ENCODE results near the gene GRHL1. TPM values are rescaled to one million over a fixed set of nuclear protein-coding genes. Genes with fewer than 3 reads are reported as not detected.

The GRHL1 gene
- total and polyA plus RNA-seq, 2 of the 4 experiments (the other 2 are of a cell fraction) = 0.18 to 0.21 TPM

- Histone ChIP-seq H2BK15ac (ENCODE audit: low read depth, low read length) (no peak overlapping the region), H4K91ac (ENCODE audit: insufficient read depth, low read depth, low read length) (0 out of 2 replicates have a peak overlapping the region, but pooled peaks have one; percentile 28), H2AK9ac (replicated peaks; ENCODE audit: low read depth, low read length, poor library complexity) (peak overlapping the region; percentile 45), H4K5ac (ENCODE audit: low read depth, low read length) (no peak overlapping the region), H2AFZ (replicated peaks; ENCODE audit: low read length, poor library complexity) (peak overlapping the region; percentile 37), H3K36me3 (ENCODE audit: control insufficient read depth, insufficient read depth, low read length) (no peaks in the 10 kb centered on the region), H3K23ac (ENCODE audit: low read depth, low read length) (no peak overlapping the region), H4K8ac (ENCODE audit: low read depth in 2 of 2, low read length in 2 of 2) (no peak overlapping the region), H2BK20ac (ENCODE audit: low read depth, low read length) (0 out of 2 replicates have a peak overlapping the region, but pooled peaks have one; percentile 15), H3K27ac (ENCODE audit: insufficient read depth, low read length) (no peak overlapping the region), H2BK5ac (ENCODE audit: low read depth, low read length, poor library complexity, severe bottlenecking) (no peak overlapping the region), H3K4me3 (ENCODE audit: insufficient read depth, low read depth, low read length) (no peak overlapping the region), H3K9me3 (ENCODE audit: control insufficient read depth, insufficient read depth, low read length) (no peaks in the 10 kb centered on the region), H3K4ac (ENCODE audit: low read depth, low read length) (peak overlapping the region; percentile 33; the same call in 1 of the 2 replicates), H3K27me3 (ENCODE audit: control insufficient read depth, insufficient read depth, low read length) (no peaks in the 10 kb centered on the region), H3K14ac (replicated peaks; ENCODE audit: low read depth, low read length) (no peak overlapping the region), H3K18ac (ENCODE audit: low read depth, low read length) (no peak overlapping the region), H2AK5ac (ENCODE audit: low read depth, low read length) (no peak overlapping the region), H3K9ac (ENCODE audit: low read depth, low read length) (no peak overlapping the region), H3K9me1 (ENCODE audit: insufficient read depth, low read length) (peaks cover 7% of the 10 kb centered on the region; the same call in 1 of the 2 replicates), H2BK120ac (ENCODE audit: low read depth, low read length) (no peak overlapping the region), H3K4me1 (ENCODE audit: control insufficient read depth, insufficient read depth, low read length) (peaks cover 9% of the 10 kb centered on the region; the same call in 1 of the 2 replicates), H3K56ac (ENCODE audit: extremely low read depth, insufficient read depth, low read length) (no peak overlapping the region), H3K79me1 (ENCODE audit: low read depth in 1 of 2, low read length in 2 of 2) (no peaks in the 10 kb centered on the region), H4K20me1 (ENCODE audit: insufficient read depth, low read length) (no peaks in the 10 kb centered on the region), H3K4me2 (ENCODE audit: low read depth, low read length) (no peak overlapping the region)
- DNase-seq = peak; percentile 21
- BruUV-seq (replicated peaks) = no TSS peak
- ChIA-PET CTCF (interaction anchor here (0.7 kb wide), 1 partner anchor 54 kb away, joined by 3 read pairs; no protein-coding TSS in a partner anchor), POLR2A (ENCODE audit: unreplicated experiment) (no interaction called here)
- intact Hi-C loops (cut with micrococcal nuclease) (no loop called here), in situ Hi-C loops (cut with MboI; ENCODE audit: low sequenced_read_pairs) (no loop called here), dilution Hi-C loops (cut with HindIII; ENCODE audit: low sequenced_read_pairs, unreplicated experiment) (no loop called here)
- TF ChIP-seq USF2 (IDR thresholded peaks at IDR 0.05; ENCODE audit: low read depth, low read length) (no peak), CTCF (conservative IDR thresholded peaks at IDR 0.05; ENCODE audit: low read depth, low read length) (no peak), MXI1 (IDR thresholded peaks at IDR 0.05; ENCODE audit: borderline replicate concordance, low read depth, low read length) (no peak), MAFK (IDR thresholded peaks at IDR 0.05; ENCODE audit: low read depth, low read length) (no peak), RCOR1 (IDR thresholded peaks at IDR 0.05; ENCODE audit: insufficient replicate concordance, low read length) (no peak), FOS (IDR thresholded peaks at IDR 0.05; ENCODE audit: low read depth, low read length) (no peak), ELK1 (IDR thresholded peaks at IDR 0.05; ENCODE audit: borderline replicate concordance, low read depth, low read length) (no peak), CHD1 (IDR thresholded peaks at IDR 0.05; ENCODE audit: low read depth, low read length) (no peak), NFE2L2 (IDR thresholded peaks at IDR 0.05; ENCODE audit: low read depth, low read length) (no peak)
- ATAC-seq (ENCODE audit: low read depth) = no peak
Measured at GRCh38 chr2:10038716-10039115, 87.2 kb downstream of the GRHL1 start.

Measured in IMR-90 (cell line).